Thoracic aorta (tissue), 2 donors: ENCODE data around the gene LMTK3. TPM values are rescaled to one million over a fixed set of nuclear protein-coding genes. Genes with fewer than 3 reads are reported as not detected.
A peak's percentile ranks its signal among the peaks of the same experiment; 100 is the strongest.
"Not testable (repeated sequence)": the region's sequence is repeated elsewhere in the genome, so short reads cannot be mapped to it uniquely, and the experiment has no call there.

Source experiments
- ATAC-seq: fragments of 150-250 bp; one replicate; pipeline ENCODE4 v1.8.0; 2017; ENCODE audit warnings: low read depth; ENCODE audit not compliant: insufficient number of reproducible peaks, low FRiP score
- DNase-seq: peaks from one replicate; pipeline ENCODE4 v3.0.0-alpha.2; 2020; ENCODE audit warnings: low spot score
- H3K27ac ChIP-seq, 2 donors: fragments of 200-600 bp; sonication (generic); 1 replicate in 1 of 2; 2 replicates in 1 of 2; pipeline ENCODE4 v1.5.1; 2016; ENCODE audit warnings: mild to moderate bottlenecking in 2 of 2, moderate library complexity in 2 of 2
- H3K27me3 ChIP-seq: fragments of 200-600 bp; sonication (generic); replicated peaks from 2 replicates; pipeline ENCODE4 v1.6.0; 2016; ENCODE audit warnings: mild to moderate bottlenecking; ENCODE audit not compliant: insufficient read depth
- H3K36me3 ChIP-seq: fragments of 200-600 bp; sonication (generic); one replicate; pipeline ENCODE4 v1.5.1; 2016
- H3K4me1 ChIP-seq, 2 donors: fragments of 200-600 bp; sonication (generic); 1 replicate in 1 of 2; 2 replicates in 1 of 2; pipeline versions ENCODE4 v1.5.1 to v1.6.0; 2016; ENCODE audit warnings: low read depth in 2 of 2, mild to moderate bottlenecking in 1 of 2; ENCODE audit not compliant: control insufficient read depth in 1 of 2
- H3K4me3 ChIP-seq: fragments of 200-600 bp; sonication (generic); 2 replicates; pipeline ENCODE4 v1.5.1; 2016; ENCODE audit warnings: mild to moderate bottlenecking
- H3K9me3 ChIP-seq: fragments of 200-600 bp; sonication (generic); 2 replicates; pipeline ENCODE4 v1.5.1; 2016
- CTCF ChIP-seq: fragments of 200-600 bp; sonication (generic); IDR thresholded peaks from one replicate; pipeline ENCODE4 v1.5.1; 2019; ENCODE audit warnings: antibody characterized with exemption
- total RNA-seq, 2 donors: library from RNA; depleted of rRNA; stranded (reverse); fragments of >200 nt; gene quantifications; one replicate each; pipeline versions ENCODE4 v1.1.0 to v1.2.3, GENCODE V29; 2016

The LMTK3 gene
- total RNA-seq, 2 donors from 2014 or later: 0.41 to 4.5 TPM

- DNase-seq (no peak), ATAC-seq (no peak)
- H3K9me3 ChIP-seq: no peaks in the 10 kb centered on the region
- H3K27ac ChIP-seq: no peak overlapping the region
- peaks cover 0 to 29% of the 10 kb centered on the region in 2 donors for H3K4me1 ChIP-seq
- H3K27me3 ChIP-seq: no peaks in the 10 kb centered on the region
- TF ChIP-seq CTCF: peak; percentile 87
- no peaks in the 10 kb centered on the region for H3K36me3 ChIP-seq
- no peak overlapping the region for H3K4me3 ChIP-seq
These were observed 21.9 kb downstream of the LMTK3 start for GRCh38 chr19:48489608-48490216.

GRCh38 chr19:48488478-48488877, 23.2 kb downstream of the LMTK3 start:
- H3K36me3 ChIP-seq, DNase-seq, H3K4me3 ChIP-seq, H3K27me3 ChIP-seq, H3K9me3 ChIP-seq, ATAC-seq: not testable (repeated sequence)
- Histone ChIP-seq H3K4me1 (peaks cover 0 to 22% of the 10 kb centered on the region in 2 donors), H3K27ac (peak overlapping the region; percentile 9 to 53)

GRCh38 chr19:48487948-48488347, 23.7 kb downstream of the LMTK3 start:
- peaks cover 0 to 22% of the 10 kb centered on the region in 2 donors for H3K4me1 ChIP-seq
- peak; percentile 59 for DNase-seq
- TF ChIP-seq CTCF: no peak
- H3K36me3 ChIP-seq: no peaks in the 10 kb centered on the region
- no peak overlapping the region for H3K4me3 ChIP-seq
- H3K27ac ChIP-seq: peak overlapping the region in 1 of 2 donors; percentile 53
- no peak for ATAC-seq
- H3K9me3 ChIP-seq: no peaks in the 10 kb centered on the region
- H3K27me3 ChIP-seq: no peaks in the 10 kb centered on the region

- Histone ChIP-seq H3K36me3 (no peaks in the 10 kb centered on the region), H3K27ac (no peak overlapping the region), H3K4me1 (peaks cover 0 to 22% of the 10 kb centered on the region in 2 donors), H3K27me3 (no peaks in the 10 kb centered on the region), H3K4me3 (no peak overlapping the region), H3K9me3 (no peaks in the 10 kb centered on the region)
- TF ChIP-seq CTCF: no peak
- no peak for ATAC-seq
- DNase-seq: no peak
These were observed 24.1 kb downstream of the LMTK3 start for GRCh38 chr19:48487544-48487943.

- H3K27ac ChIP-seq, H3K9me3 ChIP-seq, ATAC-seq, H3K36me3 ChIP-seq, H3K27me3 ChIP-seq, H3K4me3 ChIP-seq, DNase-seq: not testable (repeated sequence)
- H3K4me1 ChIP-seq: peaks cover 0 to 24% of the 10 kb centered on the region in 2 donors
These were observed 24.9 kb downstream of the LMTK3 start for GRCh38 chr19:48486706-48487105.

GRCh38 chr19:48484931-48485612, 26.6 kb downstream of the LMTK3 start:
- Histone ChIP-seq H3K4me3 (no peak overlapping the region), H3K27me3 (no peaks in the 10 kb centered on the region), H3K36me3 (no peaks in the 10 kb centered on the region), H3K4me1 (peaks cover 5 to 30% of the 10 kb centered on the region in 2 donors), H3K27ac (no peak overlapping the region), H3K9me3 (no peaks in the 10 kb centered on the region)
- no peak for TF ChIP-seq CTCF
- ATAC-seq: no peak
- DNase-seq: no peak
